ENCODE data around the gene TULP4. TPM values are rescaled to one million over a fixed set of nuclear protein-coding genes. Genes with fewer than 3 reads are reported as not detected.
"Not testable (repeated sequence)": the region's sequence is repeated elsewhere in the genome, so short reads cannot be mapped to it uniquely, and the experiment has no call there.

The TULP4 gene
- total RNA-seq, 2 experiments from 2014 or later, result 18.4 to 18.5 TPM

GRCh38 chr6:158397578-158397977 lies 85.3 kb downstream of the TULP4 start:
- peaks cover 3% of the 10 kb centered on the region for H3K9me3 Mint-ChIP-seq
- DNase-seq, result no peak
- no peak for ATAC-seq
- intact Hi-C loops (cut with micrococcal nuclease), result no loop called here
- POLR2A ChIA-PET, result no interaction called here
- CTCF ChIA-PET, result no interaction called here
- H3K27ac Mint-ChIP-seq, result no peak overlapping the region
- TF ChIP-seq CTCF (IDR thresholded peaks at IDR 0.05), result no peak
- H3K4me3 Mint-ChIP-seq, result no peak overlapping the region
- H3K36me3 Mint-ChIP-seq (ENCODE audit: low read depth), result peaks cover 18% of the 10 kb centered on the region
- H3K4me1 Mint-ChIP-seq (ENCODE audit: low read depth), result peaks cover 5% of the 10 kb centered on the region
- H3K27me3 Mint-ChIP-seq, result no peaks in the 10 kb centered on the region

GRCh38 chr6:158398252-158399024 lies 86.2 kb downstream of the TULP4 start:
- peaks cover 3% of the 10 kb centered on the region for H3K9me3 Mint-ChIP-seq
- TF ChIP-seq CTCF (IDR thresholded peaks at IDR 0.05), result no peak
- intact Hi-C loops (cut with micrococcal nuclease), result no loop called here
- peaks cover 5% of the 10 kb centered on the region for H3K4me1 Mint-ChIP-seq (ENCODE audit: low read depth)
- no peak overlapping the region for H3K27ac Mint-ChIP-seq
- H3K27me3 Mint-ChIP-seq, result no peaks in the 10 kb centered on the region
- H3K36me3 Mint-ChIP-seq (ENCODE audit: low read depth), result peaks cover 12% of the 10 kb centered on the region
- CTCF ChIA-PET, result interaction anchor here (1.4 kb wide), 1 partner anchor 177 kb away, joined by 3 read pairs; no protein-coding TSS in a partner anchor
- DNase-seq (no peak), ATAC-seq (no peak)
- no peak overlapping the region for H3K4me3 Mint-ChIP-seq
- POLR2A ChIA-PET, result interaction anchor here (0.6 to 0.7 kb wide), 3 partner anchors 112 to 1635 kb away, joined by 3 read pairs; no protein-coding TSS in a partner anchor

GRCh38 chr6:158399040-158399700 lies 86.9 kb downstream of the TULP4 start:
- POLR2A ChIA-PET, result interaction anchor here (0.6 kb wide), 2 partner anchors 166 to 1636 kb away, joined by 3 read pairs; no protein-coding TSS in a partner anchor
- no peak for TF ChIP-seq CTCF (IDR thresholded peaks at IDR 0.05)
- Mint-ChIP-seq H3K36me3 (ENCODE audit: low read depth) (peaks cover 7% of the 10 kb centered on the region), H3K9me3 (no peaks in the 10 kb centered on the region), H3K4me1 (ENCODE audit: low read depth) (peaks cover 5% of the 10 kb centered on the region), H3K27me3 (no peaks in the 10 kb centered on the region), H3K4me3 (no peak overlapping the region), H3K27ac (no peak overlapping the region)
- intact Hi-C loops (cut with micrococcal nuclease), result no loop called here
- no peak for ATAC-seq
- DNase-seq, result no peak
- CTCF ChIA-PET, result interaction anchor here (1.4 kb wide), 2 partner anchors 11 to 178 kb away, joined by 3 read pairs; no protein-coding TSS in a partner anchor

- ChIA-PET POLR2A (interaction anchor here (1.5 kb wide), 1 partner anchor 10 kb away, joined by 5 read pairs; no protein-coding TSS in a partner anchor), CTCF (interaction anchor here (1.1 to 2.5 kb wide), 3 partner anchors 8 to 188 kb away, joined by 3 to 8 read pairs (median 3); no protein-coding TSS in a partner anchor)
- Mint-ChIP-seq H3K4me3 (no peak overlapping the region), H3K27me3 (no peaks in the 10 kb centered on the region), H3K27ac (no peak overlapping the region), H3K36me3 (ENCODE audit: low read depth) (peaks cover 2% of the 10 kb centered on the region), H3K4me1 (ENCODE audit: low read depth) (no peaks in the 10 kb centered on the region), H3K9me3 (no peaks in the 10 kb centered on the region)
- TF ChIP-seq CTCF (IDR thresholded peaks at IDR 0.05), result no peak
- ATAC-seq (no peak), DNase-seq (no peak)
- intact Hi-C loops (cut with micrococcal nuclease), result no loop called here
Measured at GRCh38 chr6:158402184-158402583, 89.9 kb downstream of the TULP4 start.

- intact Hi-C loops (cut with micrococcal nuclease); DNase-seq: not testable (repeated sequence)
- POLR2A ChIA-PET, result interaction anchor here (0.5 kb wide), 1 partner anchor 368 kb away, joined by 3 read pairs; no protein-coding TSS in a partner anchor
Measured at GRCh38 chr6:158405321-158405831, 93.1 kb downstream of the TULP4 start.

More at GRCh38 chr6:158405321-158405831, 93.1 kb downstream of the TULP4 start:
- H3K27ac Mint-ChIP-seq; H3K27me3 Mint-ChIP-seq; ATAC-seq; H3K4me3 Mint-ChIP-seq; CTCF ChIA-PET; H3K9me3 Mint-ChIP-seq; H3K36me3 Mint-ChIP-seq (ENCODE audit: low read depth): not testable (repeated sequence)
- H3K4me1 Mint-ChIP-seq (ENCODE audit: low read depth), result peaks cover 10% of the 10 kb centered on the region

Data from activated CD8-positive, alpha-beta T cell treated with anti-CD3 and anti-CD28 coated beads for 36 hours (primary cell).